Measurements from ENCODE around the gene ANKRD10.

Gene ANKRD10

DNA sequence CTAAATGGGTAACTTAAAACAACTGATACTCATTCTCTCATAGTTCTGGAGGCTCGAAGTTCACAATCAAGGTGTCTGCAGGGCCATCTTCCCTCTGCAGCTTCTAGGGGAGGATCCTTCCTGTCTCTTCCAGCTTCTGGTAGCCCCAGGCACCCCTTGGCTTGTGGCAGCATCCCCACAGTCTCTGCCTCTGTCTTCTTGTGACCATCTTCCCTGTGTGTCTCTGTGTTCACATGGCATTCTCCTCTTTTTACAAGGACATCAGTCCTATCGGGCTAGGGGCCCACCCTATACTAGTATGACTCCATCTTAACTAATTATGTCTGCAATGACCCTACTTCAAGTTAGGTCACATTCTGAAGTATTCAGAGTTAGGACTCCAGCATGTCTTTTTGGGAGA is 73.5 kb downstream of the ANKRD10 start:
- TF ChIP-seq NFIC (IDR thresholded peaks at IDR 0.05) (no peak), TCF12 (IDR thresholded peaks at IDR 0.05; ENCODE audit: low read depth) (no peak), CEBPB (IDR thresholded peaks at IDR 0.05) (no peak)

GRCh38 chr13:110838867-110839538 is 75.9 kb downstream of the ANKRD10 start:
- TF ChIP-seq EP300 (IDR thresholded peaks at IDR 0.05; ENCODE audit: borderline replicate concordance) (no peak), FOXM1 (IDR thresholded peaks at IDR 0.05; ENCODE audit: borderline replicate concordance, low read depth) (no peak), ZBTB7A (IDR thresholded peaks at IDR 0.05; ENCODE audit: low read depth) (no peak), TCF12 (IDR thresholded peaks at IDR 0.05; ENCODE audit: low read depth) (no peak), RAD21 (IDR thresholded peaks at IDR 0.05; ENCODE audit: low read depth) (no peak), USF1 (IDR thresholded peaks at IDR 0.05) (no peak), REST (IDR thresholded peaks at IDR 0.05; ENCODE audit: low read depth) (no peak), CREB1 (IDR thresholded peaks at IDR 0.05; ENCODE audit: low read depth) (no peak), TEAD4 (IDR thresholded peaks at IDR 0.05) (no peak), TAF1 (IDR thresholded peaks at IDR 0.05; ENCODE audit: low read depth) (no peak), YY1 (IDR thresholded peaks at IDR 0.05; ENCODE audit: low read depth) (no peak), CEBPB (IDR thresholded peaks at IDR 0.05) (no peak), NFIC (IDR thresholded peaks at IDR 0.05) (no peak), EGR1 (IDR thresholded peaks at IDR 0.05) (no peak)
- TF ChIP-seq, protein P1, sequence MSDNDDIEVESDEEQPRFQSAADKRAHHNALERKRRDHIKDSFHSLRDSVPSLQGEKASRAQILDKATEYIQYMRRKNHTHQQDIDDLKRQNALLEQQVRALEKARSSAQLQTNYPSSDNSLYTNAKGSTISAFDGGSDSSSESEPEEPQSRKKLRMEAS (IDR thresholded peaks at IDR 0.05) = no peak

DNA sequence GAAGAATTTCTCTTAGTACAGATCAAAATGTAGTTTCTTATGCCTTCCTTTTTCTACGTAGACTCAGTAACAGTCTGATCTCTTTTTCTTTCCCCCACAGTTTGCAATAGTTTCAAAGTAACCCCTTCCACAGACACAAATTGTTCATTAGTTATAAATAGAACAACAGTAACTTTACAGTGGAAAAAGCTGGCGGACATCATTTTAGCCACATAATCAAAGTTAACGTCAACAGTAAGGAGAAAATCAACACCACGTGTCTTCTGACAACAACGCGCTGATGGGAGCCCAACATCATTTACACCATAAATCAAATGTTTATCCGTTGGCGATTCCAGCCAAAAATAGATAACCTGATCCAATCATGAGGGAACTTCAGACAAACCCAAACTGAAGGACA is 76.8 kb downstream of the ANKRD10 start:
- no peak for TF ChIP-seq RAD21 (IDR thresholded peaks at IDR 0.05; ENCODE audit: low read depth)
- no peak for TF ChIP-seq EP300 (IDR thresholded peaks at IDR 0.05; ENCODE audit: borderline replicate concordance)
- no peak for TF ChIP-seq TAF1 (IDR thresholded peaks at IDR 0.05; ENCODE audit: low read depth)
- no peak for TF ChIP-seq CEBPB (IDR thresholded peaks at IDR 0.05)
- TF ChIP-seq CREB1 (IDR thresholded peaks at IDR 0.05; ENCODE audit: low read depth) = no peak
- TF ChIP-seq USF1 (IDR thresholded peaks at IDR 0.05) = no peak
- TF ChIP-seq, protein P1 (IDR thresholded peaks at IDR 0.05) = no peak
- TF ChIP-seq NFIC (IDR thresholded peaks at IDR 0.05) = no peak
- TF ChIP-seq EGR1 (IDR thresholded peaks at IDR 0.05) = no peak
- TF ChIP-seq TCF12 (IDR thresholded peaks at IDR 0.05; ENCODE audit: low read depth) = no peak
- TF ChIP-seq REST (IDR thresholded peaks at IDR 0.05; ENCODE audit: low read depth) = no peak

DNA sequence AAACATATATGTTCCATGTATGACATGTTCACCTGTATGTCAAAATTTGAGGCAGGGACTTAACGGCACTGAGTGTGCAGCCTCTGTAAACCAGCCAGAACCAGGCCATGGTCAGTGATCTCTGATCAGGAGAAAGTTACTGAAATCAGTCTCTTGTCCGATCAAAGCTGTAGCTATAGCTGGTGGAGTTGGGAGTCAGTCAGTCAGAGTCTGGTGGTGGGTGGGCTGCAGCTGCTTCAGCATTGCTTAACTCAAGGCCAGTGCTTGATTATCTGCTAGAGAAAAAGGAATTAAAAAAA is 78.3 kb downstream of the ANKRD10 start:
- no peak for TF ChIP-seq TAF1 (IDR thresholded peaks at IDR 0.05; ENCODE audit: low read depth)
- no peak for TF ChIP-seq REST (IDR thresholded peaks at IDR 0.05; ENCODE audit: low read depth)
- no peak for TF ChIP-seq EGR1 (IDR thresholded peaks at IDR 0.05)
- TF ChIP-seq, protein P1 (IDR thresholded peaks at IDR 0.05) = no peak
- no peak for TF ChIP-seq YY1 (IDR thresholded peaks at IDR 0.05; ENCODE audit: low read depth)
- TF ChIP-seq RAD21 (IDR thresholded peaks at IDR 0.05; ENCODE audit: low read depth) = no peak
